Upper lobe of left lung (tissue), 6 donors: ENCODE results near the gene CFAP97D2. TPM values are rescaled to one million over a fixed set of nuclear protein-coding genes. Genes with fewer than 3 reads are reported as not detected.
"Not testable (repeated sequence)": the region's sequence is repeated elsewhere in the genome, so short reads cannot be mapped to it uniquely, and the experiment has no call there.

Experiments used
- ATAC-seq, 2 donors: fragments of 200-7000 bp; cut with Tn5 transposase; one replicate each; pipeline ENCODE4 v1.9.1; 2022; ENCODE audit warnings: mild to moderate bottlenecking in 2 of 2, moderate library complexity in 2 of 2; ENCODE audit not compliant: low FRiP score in 2 of 2
- DNase-seq, 2 donors: peaks; one replicate each; pipeline ENCODE4 v3.0.0-alpha.2; 2019 to 2020
- H3K27ac ChIP-seq, 4 donors: fragments of 200-600 bp; sonication (generic); one replicate each; pipeline ENCODE4 v1.5.1; 2016 to 2019
- H3K27me3 ChIP-seq, 4 donors: fragments of 200-600 bp; sonication (generic); one replicate each; pipeline ENCODE4 v1.5.1; 2017 to 2019
- H3K36me3 ChIP-seq, 4 donors: fragments of 200-600 bp; sonication (generic); one replicate each; pipeline ENCODE4 v1.5.1; 2016 to 2019
- H3K4me1 ChIP-seq, 4 donors: fragments of 200-600 bp; sonication (generic); one replicate each; pipeline ENCODE4 v1.5.1; 2018 to 2019
- H3K4me3 ChIP-seq, 4 donors: fragments of 200-600 bp; sonication (generic); one replicate each; pipeline ENCODE4 v1.5.1; 2017 to 2019; ENCODE audit warnings: mild to moderate bottlenecking in 2 of 4, moderate library complexity in 1 of 4
- H3K9me3 ChIP-seq, 4 donors: fragments of 200-600 bp; sonication (generic); one replicate each; pipeline ENCODE4 v1.5.1; 2018 to 2019
- CTCF ChIP-seq, 6 experiments: fragments of 450-650 bp in 4 of 6; fragments of 200-600 bp in 2 of 6; sonication (generic) in 2 of 6; IDR thresholded peaks; one replicate each; pipeline ENCODE4 v1.5.1; 2016 to 2019; ENCODE audit warnings: antibody characterized with exemption in 6 of 6
- EP300 ChIP-seq, 4 donors: sonication (generic); formaldehyde crosslinking; IDR thresholded peaks; one replicate each; pipeline ENCODE4 v1.5.1; 2017; ENCODE audit warnings: antibody characterized with exemption in 4 of 4, control low read depth in 2 of 4
- POLR2A ChIP-seq, 4 donors: fragments of 450-650 bp; IDR thresholded peaks; one replicate each; pipeline ENCODE4 v1.5.1; 2016 to 2017; ENCODE audit warnings: antibody characterized with exemption in 4 of 4, mild to moderate bottlenecking in 2 of 4
- POLR2AphosphoS5 ChIP-seq, 2 donors: sonication (generic); formaldehyde crosslinking; IDR thresholded peaks; one replicate each; pipeline ENCODE4 v1.5.1; 2017; ENCODE audit warnings: antibody characterized with exemption in 2 of 2
- WGBS, 2 donors: methylation state at CpG; one replicate each; pipeline ENCODE4 v1.1.5; 2017 to 2018; 5-methylcytosine and 5-hydroxymethylcytosine counted together
- total RNA-seq, 6 donors: library from RNA; depleted of rRNA in 4 of 6; stranded (reverse); fragments of >200 nt in 4 of 6; gene quantifications; one replicate each; pipeline versions ENCODE4 v1.1.0 to v1.2.1, GENCODE V29; 2016 to 2021
- donor health status: DM: no; HTN: no; CAD: no; lungs with moderate emphysema.
- donor health status: DM: no; HTN: yes; CAD: no; lungs with severe emphysema.

The CFAP97D2 gene
- total RNA-seq, 6 donors from 2014 or later: 0.67 to 3.6 (median 0.76) TPM; not detected in 3

DNA sequence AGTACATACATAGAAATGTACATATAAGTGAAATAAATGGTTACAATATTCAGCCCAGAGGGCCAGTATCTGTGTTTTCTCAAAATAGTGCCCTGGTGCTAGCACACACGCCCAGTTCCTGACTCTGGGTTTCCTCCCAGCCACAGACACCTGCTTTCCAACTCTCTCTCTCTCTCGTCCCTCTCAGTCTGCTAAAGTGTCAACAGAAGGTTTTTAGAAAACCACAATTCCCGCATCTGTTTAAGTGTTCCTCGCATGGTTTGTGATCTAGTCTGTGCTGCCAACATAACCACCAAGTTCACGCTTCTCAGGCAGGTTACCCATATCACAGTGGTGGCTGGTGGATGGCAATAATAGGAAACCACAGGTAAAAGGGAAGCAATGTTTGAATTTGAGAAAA is 84.5 kb downstream of the CFAP97D2 start:
- H3K27ac ChIP-seq: no peak overlapping the region
- H3K36me3 ChIP-seq: peaks cover 34 to 100% (median 81%) of the 10 kb centered on the region in 4 donors
- ATAC-seq: no peak
- H3K4me1 ChIP-seq: no peaks in the 10 kb centered on the region
- 69 to 79% methylated on average over 5 of the region's 5 CpGs for WGBS, 2 donors
- no peaks in the 10 kb centered on the region for H3K9me3 ChIP-seq
- TF ChIP-seq POLR2A (IDR thresholded peaks at IDR 0.05) (no peak), EP300 (IDR thresholded peaks at IDR 0.05) (no peak), POLR2AphosphoS5 (IDR thresholded peaks at IDR 0.05) (no peak), CTCF (IDR thresholded peaks at IDR 0.05) (no peak)
- no peak overlapping the region for H3K4me3 ChIP-seq
- DNase-seq: no peak
- H3K27me3 ChIP-seq: no peaks in the 10 kb centered on the region

- H3K27me3 ChIP-seq, H3K27ac ChIP-seq, DNase-seq, ATAC-seq, H3K4me3 ChIP-seq, H3K9me3 ChIP-seq, H3K4me1 ChIP-seq: not testable (repeated sequence)
- WGBS, 2 donors: 94 to 97% methylated on average over 13 of the region's 13 CpGs
- peaks cover 31 to 100% (median 83%) of the 10 kb centered on the region in 4 donors for H3K36me3 ChIP-seq
Measured at GRCh38 chr13:114264313-114264712, 85.3 kb downstream of the CFAP97D2 start.

DNA sequence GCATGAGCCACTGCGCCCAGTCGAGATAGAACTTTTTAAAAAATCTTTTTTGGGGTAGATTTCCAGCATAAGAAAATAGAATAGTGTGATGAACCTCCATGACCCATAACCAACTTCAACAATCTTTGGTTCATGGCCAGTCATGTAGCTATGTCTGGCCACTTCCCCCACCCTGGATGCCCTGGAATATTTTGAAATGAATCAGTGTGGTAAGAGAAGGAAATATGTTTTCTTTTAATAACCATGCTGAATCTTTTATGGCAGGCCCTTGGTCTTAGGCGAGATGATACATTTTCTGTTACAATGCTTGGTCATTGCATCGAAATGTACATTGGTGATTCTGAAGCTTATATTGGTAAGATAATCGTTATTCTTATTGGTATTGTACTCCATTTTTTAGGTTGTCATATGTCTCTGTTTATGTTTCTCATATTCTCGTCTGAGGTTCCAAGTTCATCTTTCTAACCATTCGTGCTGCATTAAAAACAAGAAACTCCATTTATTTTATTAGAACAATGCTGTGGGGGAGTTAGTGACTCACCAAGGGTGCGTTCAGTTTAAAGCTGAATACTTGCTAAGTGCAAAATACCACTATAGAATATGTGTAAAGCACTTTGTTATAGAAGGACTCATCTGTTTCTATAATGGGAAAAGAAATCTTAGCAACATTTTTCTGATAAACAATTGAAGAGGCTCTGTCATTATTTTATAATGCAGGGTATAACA is 86.0 kb downstream of the CFAP97D2 start:
- H3K27ac ChIP-seq: no peak overlapping the region
- no peaks in the 10 kb centered on the region for H3K9me3 ChIP-seq
- ATAC-seq (no peak), DNase-seq (no peak)
- H3K36me3 ChIP-seq: peaks cover 24 to 100% (median 83%) of the 10 kb centered on the region in 4 donors
- no peaks in the 10 kb centered on the region for H3K27me3 ChIP-seq
- no peaks in the 10 kb centered on the region for H3K4me1 ChIP-seq
- TF ChIP-seq EP300 (IDR thresholded peaks at IDR 0.05) (no peak), CTCF (IDR thresholded peaks at IDR 0.05) (no peak), POLR2A (IDR thresholded peaks at IDR 0.05) (no peak), POLR2AphosphoS5 (IDR thresholded peaks at IDR 0.05) (no peak)
- WGBS, 2 donors: 95 to 97% methylated on average over 8 of the region's 8 CpGs
- no peak overlapping the region for H3K4me3 ChIP-seq

DNA sequence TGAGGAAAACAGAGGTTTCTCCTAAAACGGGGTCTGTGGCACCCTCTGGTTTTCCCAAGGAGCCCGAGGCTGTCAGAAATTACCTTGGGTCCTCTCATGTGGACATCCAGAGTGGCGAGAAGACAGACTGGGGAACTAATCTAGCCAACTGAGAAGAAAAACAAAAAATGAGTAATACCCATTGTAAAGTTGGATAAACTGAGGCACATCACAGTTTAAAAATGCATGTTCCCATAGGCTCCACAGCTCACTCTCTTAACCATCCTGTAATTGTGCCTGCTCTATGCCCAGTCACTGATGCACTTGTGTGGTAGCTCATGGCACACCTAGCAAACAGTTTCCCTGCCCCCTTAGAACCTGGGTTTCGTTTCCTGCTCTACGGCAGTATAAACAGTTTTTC is 87.2 kb downstream of the CFAP97D2 start:
- Histone ChIP-seq H3K36me3 (peaks cover 18 to 91% (median 80%) of the 10 kb centered on the region in 4 donors), H3K4me1 (no peaks in the 10 kb centered on the region), H3K27me3 (no peaks in the 10 kb centered on the region), H3K27ac (no peak overlapping the region), H3K9me3 (no peaks in the 10 kb centered on the region), H3K4me3 (no peak overlapping the region)
- DNase-seq: no peak
- TF ChIP-seq POLR2A (IDR thresholded peaks at IDR 0.05): no peak
- no peak for TF ChIP-seq CTCF (IDR thresholded peaks at IDR 0.05)
- no peak for TF ChIP-seq POLR2AphosphoS5 (IDR thresholded peaks at IDR 0.05)
- no peak for TF ChIP-seq EP300 (IDR thresholded peaks at IDR 0.05)
- 88 to 97% methylated on average over 5 of the region's 5 CpGs for WGBS, 2 donors
- no peak for ATAC-seq

DNA sequence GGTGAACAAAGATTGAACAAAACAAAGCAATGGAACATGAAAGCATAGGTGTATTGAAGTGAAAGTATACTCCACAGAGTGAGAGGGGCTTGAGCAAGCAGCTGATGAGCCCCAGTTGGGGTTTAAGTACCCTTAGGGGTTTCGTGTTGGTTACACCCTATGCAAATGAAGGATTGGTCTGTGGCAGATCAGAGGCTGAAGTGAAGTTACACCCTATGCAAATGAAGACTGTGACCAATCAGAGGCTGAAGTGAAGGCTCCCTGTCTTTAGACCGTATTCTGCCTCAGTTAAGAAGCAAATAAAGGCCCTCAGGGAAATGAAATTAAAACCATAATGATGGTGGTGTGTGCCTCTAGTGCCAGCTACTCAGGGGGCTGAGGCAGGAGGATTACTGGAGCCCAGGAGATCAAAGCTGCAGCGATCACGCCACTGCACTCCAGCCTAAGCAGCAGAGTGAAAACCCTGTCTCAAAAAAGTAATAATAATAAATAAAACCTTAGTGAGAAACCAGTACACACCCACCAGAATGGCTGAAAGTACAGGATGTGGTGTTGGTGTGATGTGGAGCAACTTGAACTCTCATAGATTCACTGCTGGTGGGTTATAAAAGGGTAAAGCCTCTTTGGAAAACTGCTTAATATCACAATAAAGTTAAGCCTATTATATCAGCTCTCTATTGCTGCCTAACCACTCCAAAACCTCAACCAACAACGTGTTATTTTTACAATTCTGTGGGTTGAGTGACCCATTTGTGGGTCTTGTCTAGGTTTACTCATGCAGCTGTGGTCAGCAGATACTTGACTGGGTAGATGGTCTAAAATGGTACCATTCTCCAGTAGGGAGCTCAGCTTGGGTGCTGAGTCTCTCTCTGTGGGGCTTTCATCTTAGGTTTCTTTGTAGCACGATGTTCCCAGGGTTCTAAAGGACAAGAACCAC is 89.6 kb downstream of the CFAP97D2 start:
- H3K4me1 ChIP-seq: no peaks in the 10 kb centered on the region
- H3K27me3 ChIP-seq: no peaks in the 10 kb centered on the region
- DNase-seq (no peak), ATAC-seq (no peak)
- no peaks in the 10 kb centered on the region for H3K9me3 ChIP-seq
- 90 to 91% methylated on average over 6 of the region's 6 CpGs for WGBS, 2 donors
- no peak overlapping the region for H3K27ac ChIP-seq
- TF ChIP-seq CTCF (IDR thresholded peaks at IDR 0.05): no peak
- H3K4me3 ChIP-seq: no peak overlapping the region
- peaks cover 24 to 85% (median 75%) of the 10 kb centered on the region in 4 donors for H3K36me3 ChIP-seq
